ENCODE results near the gene PRPF39.

DNA sequence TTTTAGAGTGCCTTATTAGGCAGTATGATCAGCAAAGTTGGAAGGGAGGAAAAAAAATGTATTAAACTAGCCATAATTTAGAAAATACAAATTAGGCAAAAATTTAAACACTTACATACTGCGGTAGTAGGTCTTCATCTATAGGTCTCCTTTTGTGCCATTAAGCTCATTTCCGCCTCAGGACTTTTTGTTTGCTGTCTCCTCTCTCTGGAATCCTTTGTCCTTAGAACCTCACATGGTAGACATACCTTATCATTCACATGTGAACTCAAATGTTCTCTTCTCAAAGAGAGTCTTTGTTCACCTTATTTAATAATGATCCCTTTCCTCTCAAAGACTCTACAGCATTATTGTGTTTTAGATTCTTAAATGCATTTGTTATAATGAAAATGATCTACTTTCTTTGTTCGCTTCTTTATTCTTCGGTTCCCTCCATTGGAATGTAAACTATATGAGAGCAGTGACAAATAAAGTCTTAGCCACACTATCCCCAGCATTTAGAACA, 66.5 kb downstream of the PRPF39 start:
- TF ChIP-seq POLR2A (IDR thresholded peaks at IDR 0.05), result no peak
- TF ChIP-seq EP300 (IDR thresholded peaks at IDR 0.05), result no peak

Measured in ovary (tissue), 1 donor.